ENCODE data around the gene MESD.

The MESD gene

GRCh38 chr15:81001152-81002008, 11.8 kb upstream of the MESD start:
- Histone ChIP-seq H3K9me3 (ENCODE audit: control insufficient read depth, low read length) (no peaks in the 10 kb centered on the region), H3K4me1 (ENCODE audit: control insufficient read depth, insufficient read depth, low read length, poor library complexity, severe bottlenecking) (peaks cover 18% of the 10 kb centered on the region), H3K36me3 (ENCODE audit: control insufficient read depth, insufficient read depth, low read length) (peaks cover 38% of the 10 kb centered on the region), H3K27ac (ENCODE audit: low read depth, low read length, severe bottlenecking) (peak overlapping the region; percentile 89), H3K4me3 (ENCODE audit: extremely low read depth, insufficient read depth, low read length, poor library complexity, severe bottlenecking) (peak overlapping the region; percentile 89)
- WGBS, 2 experiments (ENCODE audit: insufficient coverage in 2 of 2) = 0% methylated on average over 86 to 87 of the region's 110 CpGs

- Histone ChIP-seq H3K4me1 (ENCODE audit: control insufficient read depth, insufficient read depth, low read length, poor library complexity, severe bottlenecking) (peaks cover 18% of the 10 kb centered on the region), H3K9me3 (ENCODE audit: control insufficient read depth, low read length) (no peaks in the 10 kb centered on the region), H3K4me3 (ENCODE audit: extremely low read depth, insufficient read depth, low read length, poor library complexity, severe bottlenecking) (peak within 1 kb of the TSS; percentile 89), H3K36me3 (ENCODE audit: control insufficient read depth, insufficient read depth, low read length) (peaks cover 31% of the 10 kb centered on the region), H3K27ac (ENCODE audit: low read depth, low read length, severe bottlenecking) (peak within 1 kb of the TSS; percentile 89)
- 0 to 1% methylated on average over 40 to 61 of the region's 66 CpGs for WGBS, 2 experiments (ENCODE audit: insufficient coverage in 2 of 2)
These were observed 11.1 kb upstream of the MESD start, which contains the start of gene TLNRD1 for GRCh38 chr15:81000624-81001151. Gene TLNRD1, plus strand, starts transcription at chr15:81000923. Its CDS starts 1,349 bp downstream, at chr15:81002272.

GRCh38 chr15:81000144-81000623, 10.6 kb upstream of the MESD start:
- H3K4me3 ChIP-seq (ENCODE audit: extremely low read depth, insufficient read depth, low read length, poor library complexity, severe bottlenecking) = peak overlapping the region; percentile 89
- no peaks in the 10 kb centered on the region for H3K9me3 ChIP-seq (ENCODE audit: control insufficient read depth, low read length)
- peak overlapping the region; percentile 89 for H3K27ac ChIP-seq (ENCODE audit: low read depth, low read length, severe bottlenecking)
- 19 to 24% methylated on average over 14 of the region's 21 CpGs for WGBS, 2 experiments (ENCODE audit: insufficient coverage in 2 of 2)
- H3K36me3 ChIP-seq (ENCODE audit: control insufficient read depth, insufficient read depth, low read length) = peaks cover 26% of the 10 kb centered on the region
- H3K4me1 ChIP-seq (ENCODE audit: control insufficient read depth, insufficient read depth, low read length, poor library complexity, severe bottlenecking) = peaks cover 18% of the 10 kb centered on the region

DNA sequence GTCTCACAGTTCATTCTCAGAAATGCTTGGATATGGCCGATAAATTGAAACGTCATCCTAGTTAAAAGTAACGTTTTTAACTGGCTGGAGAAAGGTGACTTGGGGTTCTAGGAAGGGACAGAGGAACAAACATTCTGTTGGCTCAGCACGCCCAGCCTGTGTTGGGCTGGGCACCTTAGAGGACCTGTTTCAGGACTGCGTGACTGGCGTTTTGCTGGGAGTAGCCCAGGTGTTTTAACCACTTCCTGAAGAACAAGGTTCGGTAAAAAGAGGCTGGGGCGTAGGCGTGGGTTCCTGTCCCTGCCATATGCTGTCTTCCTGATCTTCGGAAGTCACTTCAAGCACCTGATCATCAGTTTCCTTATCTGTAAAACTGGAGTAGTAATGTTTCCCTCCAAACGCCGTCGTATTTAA, 10.0 kb upstream of the MESD start:
- Histone ChIP-seq H3K27ac (ENCODE audit: low read depth, low read length, severe bottlenecking) (no peak overlapping the region), H3K9me3 (ENCODE audit: control insufficient read depth, low read length) (no peaks in the 10 kb centered on the region), H3K36me3 (ENCODE audit: control insufficient read depth, insufficient read depth, low read length) (peaks cover 22% of the 10 kb centered on the region), H3K4me3 (ENCODE audit: extremely low read depth, insufficient read depth, low read length, poor library complexity, severe bottlenecking) (peak overlapping the region; percentile 89), H3K4me1 (ENCODE audit: control insufficient read depth, insufficient read depth, low read length, poor library complexity, severe bottlenecking) (peaks cover 17% of the 10 kb centered on the region)
- 89% methylated on average over 10 to 12 of the region's 13 CpGs for WGBS, 2 experiments (ENCODE audit: insufficient coverage in 2 of 2)

GRCh38 chr15:80998251-80998650, 8.6 kb upstream of the MESD start:
- Histone ChIP-seq H3K9me3 (ENCODE audit: control insufficient read depth, low read length) (no peaks in the 10 kb centered on the region), H3K4me3 (ENCODE audit: extremely low read depth, insufficient read depth, low read length, poor library complexity, severe bottlenecking) (no peak overlapping the region), H3K36me3 (ENCODE audit: control insufficient read depth, insufficient read depth, low read length) (peaks cover 9% of the 10 kb centered on the region), H3K4me1 (ENCODE audit: control insufficient read depth, insufficient read depth, low read length, poor library complexity, severe bottlenecking) (peaks cover 9% of the 10 kb centered on the region), H3K27ac (ENCODE audit: low read depth, low read length, severe bottlenecking) (no peak overlapping the region)
- no CpG with 5 or more reads among the region's 1 CpG for whole genome bisulfite sequencing, 2 experiments (ENCODE audit: insufficient coverage in 2 of 2)

DNA sequence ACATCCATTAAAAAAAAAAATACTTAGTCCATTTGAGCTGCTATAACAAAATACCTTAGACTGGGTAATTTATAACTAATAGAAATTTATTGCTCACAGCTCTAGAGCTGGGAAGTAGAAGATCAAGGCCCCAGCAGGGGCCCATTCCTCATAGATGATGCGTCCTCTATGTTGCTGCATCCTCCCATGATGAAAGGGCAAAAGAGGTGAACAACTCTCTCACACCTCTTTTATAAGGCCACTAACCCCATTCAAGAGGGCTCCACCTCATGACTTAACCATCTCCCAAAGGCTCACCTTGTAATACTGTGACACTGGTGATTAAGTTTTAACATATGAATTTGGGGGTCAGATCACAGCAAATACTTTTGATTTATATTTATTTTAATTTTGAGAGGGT, 8.1 kb upstream of the MESD start:
- Histone ChIP-seq H3K27ac (ENCODE audit: low read depth, low read length, severe bottlenecking) (no peak overlapping the region), H3K9me3 (ENCODE audit: control insufficient read depth, low read length) (no peaks in the 10 kb centered on the region), H3K4me1 (ENCODE audit: control insufficient read depth, insufficient read depth, low read length, poor library complexity, severe bottlenecking) (peaks cover 3% of the 10 kb centered on the region), H3K36me3 (ENCODE audit: control insufficient read depth, insufficient read depth, low read length) (peaks cover 4% of the 10 kb centered on the region), H3K4me3 (ENCODE audit: extremely low read depth, insufficient read depth, low read length, poor library complexity, severe bottlenecking) (no peak overlapping the region)
- WGBS, 2 experiments (ENCODE audit: insufficient coverage in 2 of 2) = 86% methylated on average over 1 of the region's 1 CpG; no CpG with 5 or more reads in 1 of the 2 experiments

DNA sequence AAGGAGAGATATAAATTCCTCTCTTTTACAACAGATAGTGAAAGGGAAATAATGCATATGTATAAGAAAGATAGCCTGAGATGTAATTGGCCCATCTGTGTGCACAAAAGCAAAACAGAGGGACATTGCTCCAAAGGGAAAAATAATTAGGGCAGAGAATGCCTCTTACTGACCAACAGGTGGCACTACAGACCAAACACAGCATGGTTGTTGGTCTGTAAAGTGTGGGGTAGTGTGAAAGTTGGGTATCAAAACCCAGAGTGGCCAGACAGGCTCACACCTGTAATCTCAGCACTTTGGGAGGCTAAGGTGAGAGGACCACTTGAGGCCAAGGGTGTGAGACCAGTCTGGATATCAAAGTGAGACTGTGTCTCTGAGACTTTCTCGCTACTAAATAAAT, 6.6 kb upstream of the MESD start:
- Histone ChIP-seq H3K4me3 (ENCODE audit: extremely low read depth, insufficient read depth, low read length, poor library complexity, severe bottlenecking) (no peak overlapping the region), H3K4me1 (ENCODE audit: control insufficient read depth, insufficient read depth, low read length, poor library complexity, severe bottlenecking) (no peaks in the 10 kb centered on the region), H3K9me3 (ENCODE audit: control insufficient read depth, low read length) (no peaks in the 10 kb centered on the region), H3K27ac (ENCODE audit: low read depth, low read length, severe bottlenecking) (no peak overlapping the region), H3K36me3 (ENCODE audit: control insufficient read depth, insufficient read depth, low read length) (no peaks in the 10 kb centered on the region)
- no CpG with 5 or more reads among the region's 1 CpG for WGBS, 2 experiments (ENCODE audit: insufficient coverage in 2 of 2)

DNA sequence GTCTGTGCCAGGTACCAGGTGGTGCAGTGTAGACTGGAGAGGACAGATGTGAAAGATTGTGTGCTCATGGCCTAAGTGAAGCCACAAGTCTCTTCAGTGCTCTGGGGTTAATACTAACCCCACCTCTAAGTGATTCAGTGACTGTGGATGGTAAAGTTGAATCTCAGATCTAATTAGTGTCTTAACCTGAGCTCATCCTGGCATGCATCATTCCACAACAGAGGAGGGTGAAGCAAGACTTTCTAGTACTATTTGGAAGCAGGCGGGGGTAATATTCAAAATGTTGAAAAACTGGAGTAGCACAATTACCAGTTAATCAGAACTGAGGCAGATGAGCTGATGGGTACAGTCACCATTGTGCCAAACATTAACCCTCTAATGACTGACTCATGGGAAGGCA, 2.8 kb upstream of the MESD start:
- H3K36me3 ChIP-seq (ENCODE audit: control insufficient read depth, insufficient read depth, low read length) = no peaks in the 10 kb centered on the region
- H3K4me3 ChIP-seq (ENCODE audit: extremely low read depth, insufficient read depth, low read length, poor library complexity, severe bottlenecking) = no peak overlapping the region
- no peaks in the 10 kb centered on the region for H3K9me3 ChIP-seq (ENCODE audit: control insufficient read depth, low read length)
- peaks cover 6% of the 10 kb centered on the region for H3K4me1 ChIP-seq (ENCODE audit: control insufficient read depth, insufficient read depth, low read length, poor library complexity, severe bottlenecking)
- 83% methylated on average over 1 of the region's 1 CpG; no CpG with 5 or more reads in 1 of the 2 experiments for WGBS, 2 experiments (ENCODE audit: insufficient coverage in 2 of 2)
- H3K27ac ChIP-seq (ENCODE audit: low read depth, low read length, severe bottlenecking) = no peak overlapping the region

- Histone ChIP-seq H3K4me1 (ENCODE audit: control insufficient read depth, insufficient read depth, low read length, poor library complexity, severe bottlenecking) (peaks cover 6% of the 10 kb centered on the region), H3K27ac (ENCODE audit: low read depth, low read length, severe bottlenecking) (no peak overlapping the region), H3K9me3 (ENCODE audit: control insufficient read depth, low read length) (no peaks in the 10 kb centered on the region), H3K36me3 (ENCODE audit: control insufficient read depth, insufficient read depth, low read length) (no peaks in the 10 kb centered on the region), H3K4me3 (ENCODE audit: extremely low read depth, insufficient read depth, low read length, poor library complexity, severe bottlenecking) (no peak overlapping the region)
- WGBS, 2 experiments (ENCODE audit: insufficient coverage in 2 of 2) = 90 to 95% methylated on average over 3 of the region's 4 CpGs
These were observed 2.4 kb upstream of the MESD start for GRCh38 chr15:80992006-80992405.

DNA sequence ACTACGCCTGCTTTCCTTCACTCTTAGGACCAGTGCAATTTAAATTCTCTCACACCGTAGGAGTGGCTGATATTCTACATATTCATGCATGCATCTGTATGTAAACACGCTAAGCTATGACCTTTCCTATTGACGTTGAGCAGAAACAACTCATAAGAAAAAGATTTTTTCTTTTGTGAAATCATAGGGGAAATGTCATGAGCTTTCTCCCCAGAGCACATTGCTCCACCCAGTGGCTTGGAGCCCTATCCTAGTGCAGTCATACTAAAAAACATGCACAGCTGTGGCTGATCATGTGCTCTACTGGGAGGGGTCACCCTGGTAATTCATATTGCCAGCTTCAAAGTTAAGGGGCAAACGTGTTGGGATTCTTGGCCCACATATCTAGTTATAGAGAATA, 1.8 kb upstream of the MESD start:
- Histone ChIP-seq H3K9me3 (ENCODE audit: control insufficient read depth, low read length) (no peaks in the 10 kb centered on the region), H3K27ac (ENCODE audit: low read depth, low read length, severe bottlenecking) (no peak overlapping the region), H3K4me3 (ENCODE audit: extremely low read depth, insufficient read depth, low read length, poor library complexity, severe bottlenecking) (no peak overlapping the region), H3K4me1 (ENCODE audit: control insufficient read depth, insufficient read depth, low read length, poor library complexity, severe bottlenecking) (peaks cover 6% of the 10 kb centered on the region), H3K36me3 (ENCODE audit: control insufficient read depth, insufficient read depth, low read length) (no peaks in the 10 kb centered on the region)
- 92 to 100% methylated on average over 4 to 5 of the region's 5 CpGs for WGBS, 2 experiments (ENCODE audit: insufficient coverage in 2 of 2)

GRCh38 chr15:80990955-80991354, 1.3 kb upstream of the MESD start:
- Histone ChIP-seq H3K27ac (ENCODE audit: low read depth, low read length, severe bottlenecking) (no peak overlapping the region), H3K4me1 (ENCODE audit: control insufficient read depth, insufficient read depth, low read length, poor library complexity, severe bottlenecking) (peaks cover 6% of the 10 kb centered on the region), H3K36me3 (ENCODE audit: control insufficient read depth, insufficient read depth, low read length) (no peaks in the 10 kb centered on the region), H3K4me3 (ENCODE audit: extremely low read depth, insufficient read depth, low read length, poor library complexity, severe bottlenecking) (no peak overlapping the region), H3K9me3 (ENCODE audit: control insufficient read depth, low read length) (no peaks in the 10 kb centered on the region)
- WGBS, 2 experiments (ENCODE audit: insufficient coverage in 2 of 2) = no CpG with 5 or more reads among the region's 1 CpG

Measured in mesodermal cell (in vitro differentiated cells).